Measurements from ENCODE around the gene NKX1-1. TPM values are rescaled to one million over a fixed set of nuclear protein-coding genes. Genes with fewer than 3 reads are reported as not detected.

The NKX1-1 gene
- total RNA-seq, 4 donors from 2014 or later = not detected

GRCh38 chr4:1402021-1402515 lies 4.2 kb downstream of the NKX1-1 start:
- no peak for DNase-seq (ENCODE audit: extremely low spot score)
- WGBS = 7% methylated on average over 6 of the region's 24 CpGs

GRCh38 chr4:1401409-1402020 lies 4.7 kb downstream of the NKX1-1 start:
- WGBS = 18% methylated on average over 11 of the region's 18 CpGs
- TF ChIP-seq CTCF (IDR thresholded peaks at IDR 0.05) = no peak
- TF ChIP-seq POLR2A (IDR thresholded peaks at IDR 0.05; ENCODE audit: low read depth) = no peak
- no peak for TF ChIP-seq EP300 (IDR thresholded peaks at IDR 0.05)
- no peak for TF ChIP-seq POLR2AphosphoS5 (IDR thresholded peaks at IDR 0.05)
- peaks cover 0 to 79% (median 53%) of the 10 kb centered on the region in 4 donors for H3K27me3 ChIP-seq

More at GRCh38 chr4:1402021-1402515, 4.2 kb downstream of the NKX1-1 start:
- Histone ChIP-seq H3K27me3 (peaks cover 0 to 85% (median 58%) of the 10 kb centered on the region in 4 donors), H3K36me3 (no peaks in the 10 kb centered on the region), H3K9me3 (peaks cover 0 to 5% (median 0%) of the 10 kb centered on the region in 4 donors), H3K4me1 (peaks cover 9 to 53% (median 48%) of the 10 kb centered on the region in 4 donors), H3K4me3 (no peak overlapping the region), H3K27ac (replicated peaks in 1 of 4) (no peak overlapping the region)
- intact Hi-C loops (cut with DNase I) = no loop called here
- TF ChIP-seq EP300 (IDR thresholded peaks at IDR 0.05) (no peak), POLR2AphosphoS5 (IDR thresholded peaks at IDR 0.05) (no peak), POLR2A (IDR thresholded peaks at IDR 0.05; ENCODE audit: low read depth) (no peak), CTCF (IDR thresholded peaks at IDR 0.05) (no peak)

GRCh38 chr4:1400831-1401408 lies 5.3 kb downstream of the NKX1-1 start:
- DNase-seq (ENCODE audit: extremely low spot score) = no peak
- Histone ChIP-seq H3K4me3 (no peak overlapping the region), H3K4me1 (peaks cover 9 to 41% (median 36%) of the 10 kb centered on the region in 4 donors), H3K36me3 (no peaks in the 10 kb centered on the region), H3K9me3 (peaks cover 0 to 5% (median 0%) of the 10 kb centered on the region in 4 donors), H3K27ac (replicated peaks in 1 of 4) (no peak overlapping the region), H3K27me3 (peaks cover 0 to 73% (median 50%) of the 10 kb centered on the region in 4 donors)
- TF ChIP-seq POLR2AphosphoS5 (IDR thresholded peaks at IDR 0.05) = no peak
- TF ChIP-seq EP300 (IDR thresholded peaks at IDR 0.05) = no peak
- TF ChIP-seq CTCF (IDR thresholded peaks at IDR 0.05) = no peak
- TF ChIP-seq POLR2A (IDR thresholded peaks at IDR 0.05; ENCODE audit: low read depth) = no peak
- WGBS = 35% methylated on average over 6 of the region's 14 CpGs
- intact Hi-C loops (cut with DNase I) = no loop called here

More at GRCh38 chr4:1401409-1402020, 4.7 kb downstream of the NKX1-1 start:
- peaks cover 0 to 5% (median 0%) of the 10 kb centered on the region in 4 donors for H3K9me3 ChIP-seq
- no peak overlapping the region for H3K4me3 ChIP-seq
- intact Hi-C loops (cut with DNase I) = no loop called here
- no peaks in the 10 kb centered on the region for H3K36me3 ChIP-seq
- no peak overlapping the region for H3K27ac ChIP-seq (replicated peaks in 1 of 4)
- DNase-seq (ENCODE audit: extremely low spot score) = no peak
- H3K4me1 ChIP-seq = peaks cover 9 to 47% (median 42%) of the 10 kb centered on the region in 4 donors

GRCh38 chr4:1400191-1400805 lies 5.9 kb downstream of the NKX1-1 start:
- TF ChIP-seq CTCF (IDR thresholded peaks at IDR 0.05) = no peak
- no peak for TF ChIP-seq EP300 (IDR thresholded peaks at IDR 0.05)
- TF ChIP-seq POLR2A (IDR thresholded peaks at IDR 0.05; ENCODE audit: low read depth) = no peak
- no peak for TF ChIP-seq POLR2AphosphoS5 (IDR thresholded peaks at IDR 0.05)
- H3K27me3 ChIP-seq = peaks cover 0 to 67% (median 44%) of the 10 kb centered on the region in 4 donors

More at GRCh38 chr4:1400191-1400805, 5.9 kb downstream of the NKX1-1 start:
- intact Hi-C loops (cut with DNase I) = no loop called here
- no peak overlapping the region for H3K4me3 ChIP-seq
- H3K27ac ChIP-seq (replicated peaks in 1 of 4) = no peak overlapping the region
- 80% methylated on average over 2 of the region's 11 CpGs for WGBS
- peaks cover 0 to 5% (median 0%) of the 10 kb centered on the region in 4 donors for H3K9me3 ChIP-seq
- H3K36me3 ChIP-seq = peaks cover 0 to 4% (median 0%) of the 10 kb centered on the region in 4 donors
- DNase-seq (ENCODE audit: extremely low spot score) = no peak
- H3K4me1 ChIP-seq = peaks cover 9 to 35% (median 30%) of the 10 kb centered on the region in 4 donors
